Urinary bladder (tissue), 4 donors: Measurements from ENCODE around the gene YY1. TPM values are rescaled to one million over a fixed set of nuclear protein-coding genes. Genes with fewer than 3 reads are reported as not detected.
"Not testable (repeated sequence)": the region's sequence is repeated elsewhere in the genome, so short reads cannot be mapped to it uniquely, and the experiment has no call there.

Experiments used
- DNase-seq: peaks from one replicate; pipeline ENCODE4 v3.0.0-alpha.2; 2015; ENCODE audit errors: extremely low spot score
- H3K27ac ChIP-seq: one replicate; pipeline ENCODE4 v1.5.1; 2013; ENCODE audit warnings: low read depth, mild to moderate bottlenecking, moderate library complexity
- H3K36me3 ChIP-seq: one replicate; pipeline ENCODE4 v1.6.1; 2013; ENCODE audit warnings: mild to moderate bottlenecking, moderate library complexity; ENCODE audit not compliant: insufficient read depth
- H3K4me1 ChIP-seq: one replicate; pipeline ENCODE4 v1.6.1; 2013; ENCODE audit warnings: mild to moderate bottlenecking, moderate library complexity; ENCODE audit not compliant: insufficient read depth
- H3K4me3 ChIP-seq: one replicate; pipeline ENCODE4 v1.5.1; 2013; ENCODE audit warnings: low read depth, low read length
- WGBS: extraction: QIAGEN DNeasy Blood & Tissue Kit; methylation state at CpG from one replicate; pipeline ENCODE4 v1.1.7; 2013; 5-methylcytosine and 5-hydroxymethylcytosine counted together
- polyA plus RNA-seq: library from polyadenylated mRNA; stranded (reverse); fragments of 200-250 nt; gene quantifications from one replicate; pipeline ENCODE4 v1.2.3, GENCODE V29; 2013
- total RNA-seq: library from RNA; depleted of rRNA; stranded (reverse); fragments of >200 nt; gene quantifications from one replicate; pipeline ENCODE4 v1.2.3, GENCODE V29; 2014
- donor health status: healthy with polysubstance abuse.
- donor health status: healthy.

Gene YY1
- total and polyA plus RNA-seq, 2 donors: 33.5 to 65.5 TPM

GRCh38 chr14:100306998-100307765 is 68.2 kb downstream of the YY1 start:
- WGBS: 9% methylated on average over 49 of the region's 49 CpGs
- Histone ChIP-seq H3K27ac (peak overlapping the region; percentile 61), H3K4me3 (peak overlapping the region; percentile 81), H3K36me3 (no peaks in the 10 kb centered on the region), H3K4me1 (no peaks in the 10 kb centered on the region)
- DNase-seq: no peak

- WGBS: 88% methylated on average over 5 of the region's 5 CpGs
- Histone ChIP-seq H3K27ac (no peak overlapping the region), H3K36me3 (no peaks in the 10 kb centered on the region), H3K4me3 (peak overlapping the region; percentile 81), H3K4me1 (no peaks in the 10 kb centered on the region)
- DNase-seq: no peak
Observed at GRCh38 chr14:100307766-100308426, 69.0 kb downstream of the YY1 start.

- H3K36me3 ChIP-seq, H3K4me1 ChIP-seq, DNase-seq, H3K4me3 ChIP-seq, H3K27ac ChIP-seq: not testable (repeated sequence)
- 87% methylated on average over 6 of the region's 6 CpGs for WGBS
Observed at GRCh38 chr14:100308427-100308792, 69.5 kb downstream of the YY1 start.

GRCh38 chr14:100309028-100309737 is 70.2 kb downstream of the YY1 start:
- no peak for DNase-seq
- Histone ChIP-seq H3K36me3 (no peaks in the 10 kb centered on the region), H3K27ac (no peak overlapping the region), H3K4me1 (no peaks in the 10 kb centered on the region), H3K4me3 (no peak overlapping the region)
- 70% methylated on average over 8 of the region's 8 CpGs for WGBS

GRCh38 chr14:100312110-100312876 is 73.3 kb downstream of the YY1 start:
- H3K4me1 ChIP-seq, H3K36me3 ChIP-seq, H3K4me3 ChIP-seq, H3K27ac ChIP-seq, DNase-seq: not testable (repeated sequence)
- WGBS: 24% methylated on average over 18 of the region's 18 CpGs

- no peak for DNase-seq
- no peaks in the 10 kb centered on the region for H3K4me1 ChIP-seq
- no peaks in the 10 kb centered on the region for H3K36me3 ChIP-seq
- H3K27ac ChIP-seq: no peak overlapping the region
- H3K4me3 ChIP-seq: no peak overlapping the region
- whole genome bisulfite sequencing: 56% methylated on average over 10 of the region's 10 CpGs
Observed at GRCh38 chr14:100312877-100313400, 74.0 kb downstream of the YY1 start.

- Histone ChIP-seq H3K4me3 (no peak overlapping the region), H3K4me1 (no peaks in the 10 kb centered on the region), H3K27ac (no peak overlapping the region), H3K36me3 (no peaks in the 10 kb centered on the region)
- WGBS: 80% methylated on average over 26 of the region's 26 CpGs
- DNase-seq: no peak
Observed at GRCh38 chr14:100313464-100314230, 74.7 kb downstream of the YY1 start.

GRCh38 chr14:100314724-100315123 is 75.8 kb downstream of the YY1 start:
- no peak overlapping the region for H3K4me3 ChIP-seq
- no peaks in the 10 kb centered on the region for H3K36me3 ChIP-seq
- 87% methylated on average over 6 of the region's 6 CpGs for WGBS
- H3K4me1 ChIP-seq: no peaks in the 10 kb centered on the region
- no peak overlapping the region for H3K27ac ChIP-seq
- no peak for DNase-seq

GRCh38 chr14:100317389-100317788 is 78.4 kb downstream of the YY1 start:
- H3K27ac ChIP-seq: no peak overlapping the region
- no peak overlapping the region for H3K4me3 ChIP-seq
- no peaks in the 10 kb centered on the region for H3K4me1 ChIP-seq
- H3K36me3 ChIP-seq: no peaks in the 10 kb centered on the region
- DNase-seq: no peak
- 89% methylated on average over 6 of the region's 6 CpGs for WGBS

GRCh38 chr14:100317912-100318808 is 79.2 kb downstream of the YY1 start:
- Histone ChIP-seq H3K27ac (no peak overlapping the region), H3K36me3 (no peaks in the 10 kb centered on the region), H3K4me3 (peak overlapping the region; percentile 32), H3K4me1 (no peaks in the 10 kb centered on the region)
- no peak for DNase-seq
- WGBS: 30% methylated on average over 40 of the region's 40 CpGs

- no peaks in the 10 kb centered on the region for H3K36me3 ChIP-seq
- no peaks in the 10 kb centered on the region for H3K4me1 ChIP-seq
- no peak overlapping the region for H3K4me3 ChIP-seq
- DNase-seq: no peak
- WGBS: 93% methylated on average over 12 of the region's 12 CpGs
- no peak overlapping the region for H3K27ac ChIP-seq
Observed at GRCh38 chr14:100320157-100320856, 81.4 kb downstream of the YY1 start.
